Activated CD4-positive, alpha-beta T cell treated with anti-CD3 and anti-CD28 coated beads, Interleukin-2, amount 50 U/mL, for 1 hour (primary cell): ENCODE data around the gene IDH2.

Source experiments
- DNase-seq: peaks from one replicate; pipeline ENCODE4 v3.0.0-alpha.2; 2020

Gene IDH2

GRCh38 chr15:90062462-90062932 lies 39.8 kb downstream of the IDH2 start:
- DNase-seq = peak; percentile 32

- DNase-seq = peak; percentile 43
Observed at GRCh38 chr15:90062023-90062442, 40.2 kb downstream of the IDH2 start.

GRCh38 chr15:90060797-90061196 lies 41.5 kb downstream of the IDH2 start:
- DNase-seq = no peak

- peak; percentile 48 for DNase-seq
Observed at GRCh38 chr15:90059208-90059985, 42.9 kb downstream of the IDH2 start.

GRCh38 chr15:90058775-90059174 lies 43.5 kb downstream of the IDH2 start:
- no peak for DNase-seq

- no peak for DNase-seq
Observed at GRCh38 chr15:90058308-90058707, 44.0 kb downstream of the IDH2 start.

- no peak for DNase-seq
Observed at GRCh38 chr15:90056529-90056928, 45.7 kb downstream of the IDH2 start.

- DNase-seq = no peak
Observed at GRCh38 chr15:90055182-90055581, 47.1 kb downstream of the IDH2 start.

GRCh38 chr15:90054618-90055097 lies 47.6 kb downstream of the IDH2 start:
- no peak for DNase-seq

GRCh38 chr15:90053685-90054466 lies 48.4 kb downstream of the IDH2 start:
- DNase-seq = no peak

- DNase-seq = no peak
Observed at GRCh38 chr15:90051874-90052273, 50.4 kb downstream of the IDH2 start.

GRCh38 chr15:90049666-90050604 lies 52.3 kb downstream of the IDH2 start:
- no peak for DNase-seq

- DNase-seq = no peak
Observed at GRCh38 chr15:90049030-90049429, 53.2 kb downstream of the IDH2 start.

GRCh38 chr15:90047956-90048575 lies 54.2 kb downstream of the IDH2 start:
- DNase-seq = no peak

GRCh38 chr15:90046911-90047392 lies 55.3 kb downstream of the IDH2 start:
- no peak for DNase-seq

GRCh38 chr15:90046289-90046688 lies 56.0 kb downstream of the IDH2 start:
- DNase-seq = no peak

GRCh38 chr15:90044916-90045371 lies 57.3 kb downstream of the IDH2 start:
- DNase-seq = no peak

GRCh38 chr15:90044191-90044590 lies 58.1 kb downstream of the IDH2 start:
- no peak for DNase-seq

GRCh38 chr15:90043530-90044010 lies 58.7 kb downstream of the IDH2 start:
- no peak for DNase-seq

GRCh38 chr15:90042766-90043529 lies 59.3 kb downstream of the IDH2 start:
- DNase-seq = no peak

- DNase-seq = no peak
Observed at GRCh38 chr15:90042356-90042755, 59.9 kb downstream of the IDH2 start.
